WTC11 (cell line): ENCODE results near the gene SYNGR2.

ENCODE experiments used
- JUN ChIP-seq: sonication (generic); formaldehyde crosslinking; IDR thresholded peaks from 2 replicates; pipeline ENCODE4 v1.8.0; 2023; ENCODE audit warnings: mild to moderate bottlenecking, missing genetic modification reagents
- KAT7 ChIP-seq: sonication (generic); formaldehyde crosslinking; IDR thresholded peaks from 2 replicates; pipeline ENCODE4 v1.8.1; 2023; ENCODE audit warnings: missing genetic modification reagents, mild to moderate bottlenecking, borderline replicate concordance
- NR3C1 ChIP-seq: sonication (generic); formaldehyde crosslinking; conservative IDR thresholded peaks from 2 replicates; pipeline ENCODE4 v1.8.1; 2023; ENCODE audit warnings: low read depth, mild to moderate bottlenecking, missing genetic modification reagents
- SP1 ChIP-seq: sonication (generic); formaldehyde crosslinking; conservative IDR thresholded peaks from 2 replicates; pipeline ENCODE4 v1.8.1; 2022; ENCODE audit warnings: missing genetic modification reagents
- ZNF121 ChIP-seq: sonication (generic); formaldehyde crosslinking; IDR thresholded peaks from 2 replicates; pipeline ENCODE4 v1.8.0; 2023; ENCODE audit warnings: missing genetic modification reagents
- TF ChIP-seq, protein P1 (sequence below): fragments of 200-600 bp; IDR thresholded peaks from 2 replicates; pipeline ENCODE4 v1.8.0; 2022; ENCODE audit warnings: antibody characterized with exemption
- TF ChIP-seq, protein P2 (sequence below): fragments of 250-450 bp; sonication (Bioruptor Pico); IDR thresholded peaks from 2 replicates; pipeline ENCODE4 v2.1.2; 2022; ENCODE audit warnings: mild to moderate bottlenecking, moderate library complexity
- TF ChIP-seq, protein P3 (sequence below): sonication (generic); formaldehyde crosslinking; IDR thresholded peaks from 2 replicates; pipeline ENCODE4 v1.8.1; 2023; ENCODE audit warnings: mild to moderate bottlenecking, moderate library complexity, missing genetic modification reagents
- TF ChIP-seq, protein P4 (sequence below): sonication (generic); formaldehyde crosslinking; IDR thresholded peaks from 2 replicates; pipeline ENCODE4 v1.8.1; 2022; ENCODE audit warnings: mild to moderate bottlenecking, moderate library complexity, missing genetic modification reagents

DNA sequence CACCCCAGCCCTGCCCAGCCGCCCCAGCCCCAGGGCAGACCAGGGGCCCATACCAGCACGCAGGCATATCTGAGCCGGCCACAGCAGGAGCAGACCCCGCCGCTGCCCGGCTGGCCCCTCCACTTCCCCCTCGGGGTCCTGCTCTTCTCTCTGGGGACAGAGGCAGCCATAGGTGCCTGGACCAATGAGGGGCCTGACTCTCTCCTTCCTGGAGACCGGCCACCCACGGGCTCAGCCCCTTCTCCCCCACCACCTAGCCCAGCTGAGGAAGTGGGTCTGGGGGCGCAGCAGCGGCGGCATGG is 43.6 kb upstream of the SYNGR2 start:
- TF ChIP-seq, protein P1, sequence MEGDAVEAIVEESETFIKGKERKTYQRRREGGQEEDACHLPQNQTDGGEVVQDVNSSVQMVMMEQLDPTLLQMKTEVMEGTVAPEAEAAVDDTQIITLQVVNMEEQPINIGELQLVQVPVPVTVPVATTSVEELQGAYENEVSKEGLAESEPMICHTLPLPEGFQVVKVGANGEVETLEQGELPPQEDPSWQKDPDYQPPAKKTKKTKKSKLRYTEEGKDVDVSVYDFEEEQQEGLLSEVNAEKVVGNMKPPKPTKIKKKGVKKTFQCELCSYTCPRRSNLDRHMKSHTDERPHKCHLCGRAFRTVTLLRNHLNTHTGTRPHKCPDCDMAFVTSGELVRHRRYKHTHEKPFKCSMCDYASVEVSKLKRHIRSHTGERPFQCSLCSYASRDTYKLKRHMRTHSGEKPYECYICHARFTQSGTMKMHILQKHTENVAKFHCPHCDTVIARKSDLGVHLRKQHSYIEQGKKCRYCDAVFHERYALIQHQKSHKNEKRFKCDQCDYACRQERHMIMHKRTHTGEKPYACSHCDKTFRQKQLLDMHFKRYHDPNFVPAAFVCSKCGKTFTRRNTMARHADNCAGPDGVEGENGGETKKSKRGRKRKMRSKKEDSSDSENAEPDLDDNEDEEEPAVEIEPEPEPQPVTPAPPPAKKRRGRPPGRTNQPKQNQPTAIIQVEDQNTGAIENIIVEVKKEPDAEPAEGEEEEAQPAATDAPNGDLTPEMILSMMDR: no peak
- TF ChIP-seq ZNF121 (CRISPR knock-in tag) (no peak), NR3C1 (CRISPR knock-in tag) (no peak), KAT7 (CRISPR knock-in tag) (no peak), JUN (no peak), SP1 (no peak)
- TF ChIP-seq, protein P2, sequence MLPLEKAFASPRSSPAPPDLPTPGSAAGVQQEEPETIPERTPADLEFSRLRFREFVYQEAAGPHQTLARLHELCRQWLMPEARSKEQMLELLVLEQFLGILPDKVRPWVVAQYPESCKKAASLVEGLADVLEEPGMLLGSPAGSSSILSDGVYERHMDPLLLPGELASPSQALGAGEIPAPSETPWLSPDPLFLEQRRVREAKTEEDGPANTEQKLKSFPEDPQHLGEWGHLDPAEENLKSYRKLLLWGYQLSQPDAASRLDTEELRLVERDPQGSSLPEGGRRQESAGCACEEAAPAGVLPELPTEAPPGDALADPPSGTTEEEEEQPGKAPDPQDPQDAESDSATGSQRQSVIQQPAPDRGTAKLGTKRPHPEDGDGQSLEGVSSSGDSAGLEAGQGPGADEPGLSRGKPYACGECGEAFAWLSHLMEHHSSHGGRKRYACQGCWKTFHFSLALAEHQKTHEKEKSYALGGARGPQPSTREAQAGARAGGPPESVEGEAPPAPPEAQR (CRISPR knock-in tag): no peak
- TF ChIP-seq, protein P3, sequence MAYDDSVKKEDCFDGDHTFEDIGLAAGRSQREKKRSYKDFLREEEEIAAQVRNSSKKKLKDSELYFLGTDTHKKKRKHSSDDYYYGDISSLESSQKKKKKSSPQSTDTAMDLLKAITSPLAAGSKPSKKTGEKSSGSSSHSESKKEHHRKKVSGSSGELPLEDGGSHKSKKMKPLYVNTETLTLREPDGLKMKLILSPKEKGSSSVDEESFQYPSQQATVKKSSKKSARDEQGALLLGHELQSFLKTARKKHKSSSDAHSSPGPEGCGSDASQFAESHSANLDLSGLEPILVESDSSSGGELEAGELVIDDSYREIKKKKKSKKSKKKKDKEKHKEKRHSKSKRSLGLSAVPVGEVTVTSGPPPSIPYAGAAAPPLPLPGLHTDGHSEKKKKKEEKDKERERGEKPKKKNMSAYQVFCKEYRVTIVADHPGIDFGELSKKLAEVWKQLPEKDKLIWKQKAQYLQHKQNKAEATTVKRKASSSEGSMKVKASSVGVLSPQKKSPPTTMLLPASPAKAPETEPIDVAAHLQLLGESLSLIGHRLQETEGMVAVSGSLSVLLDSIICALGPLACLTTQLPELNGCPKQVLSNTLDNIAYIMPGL (CRISPR knock-in tag): no peak
- TF ChIP-seq, protein P4, sequence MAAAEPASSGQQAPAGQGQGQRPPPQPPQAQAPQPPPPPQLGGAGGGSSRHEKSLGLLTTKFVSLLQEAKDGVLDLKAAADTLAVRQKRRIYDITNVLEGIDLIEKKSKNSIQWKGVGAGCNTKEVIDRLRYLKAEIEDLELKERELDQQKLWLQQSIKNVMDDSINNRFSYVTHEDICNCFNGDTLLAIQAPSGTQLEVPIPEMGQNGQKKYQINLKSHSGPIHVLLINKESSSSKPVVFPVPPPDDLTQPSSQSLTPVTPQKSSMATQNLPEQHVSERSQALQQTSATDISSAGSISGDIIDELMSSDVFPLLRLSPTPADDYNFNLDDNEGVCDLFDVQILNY: no peak
